MM.1S (cell line): ENCODE results near the gene TMC8.

Source experiments
- DNase-seq: peaks from one replicate; pipeline ENCODE4 v3.0.0-alpha.2; 2015
- H2AFZ ChIP-seq: fragments of 300-600 bp; sonication (generic); 2 replicates; pipeline ENCODE4 v1.6.0; 2016; ENCODE audit warnings: antibody characterized with exemption, low read length
- H3F3A ChIP-seq: fragments of 300-600 bp; sonication (generic); 2 replicates; pipeline ENCODE4 v1.6.1; 2016; ENCODE audit warnings: mild to moderate bottlenecking, antibody characterized with exemption, low read length, moderate library complexity, mixed read lengths; ENCODE audit not compliant: insufficient read depth
- H3K27ac ChIP-seq: fragments of 300-600 bp; sonication (generic); 2 replicates; pipeline ENCODE4 v1.5.1; 2016; ENCODE audit warnings: mild to moderate bottlenecking, low read length
- H3K27me3 ChIP-seq: fragments of 300-600 bp; sonication (generic); replicated peaks from 2 replicates; pipeline ENCODE4 v1.6.0; 2016; ENCODE audit warnings: low read length; ENCODE audit not compliant: insufficient read depth
- H3K36me3 ChIP-seq: fragments of 300-600 bp; sonication (generic); replicated peaks from 2 replicates; pipeline ENCODE4 v1.6.1; 2016; ENCODE audit warnings: mild to moderate bottlenecking, low read length, mixed read lengths; ENCODE audit not compliant: insufficient read depth
- H3K4me1 ChIP-seq: fragments of 300-600 bp; sonication (generic); 2 replicates; pipeline ENCODE4 v1.6.1; 2016; ENCODE audit warnings: low read length, mixed read lengths
- H3K4me2 ChIP-seq: fragments of 300-600 bp; sonication (generic); 2 replicates; pipeline ENCODE4 v1.6.0; 2016; ENCODE audit warnings: low read depth, low read length
- H3K4me3 ChIP-seq: fragments of 300-600 bp; sonication (generic); 2 replicates; pipeline ENCODE4 v1.5.1; 2016; ENCODE audit warnings: low read length, mixed read lengths
- H3K79me2 ChIP-seq: fragments of 300-600 bp; sonication (generic); 2 replicates; pipeline ENCODE4 v1.6.1; 2016; ENCODE audit warnings: mixed run types, low read length, mixed read lengths
- H3K9ac ChIP-seq: fragments of 300-600 bp; sonication (generic); 2 replicates; pipeline ENCODE4 v1.6.1; 2016; ENCODE audit warnings: low read length, mixed read lengths
- H3K9me2 ChIP-seq: fragments of 300-600 bp; sonication (generic); replicated peaks from 2 replicates; pipeline ENCODE4 v1.6.1; 2016; ENCODE audit warnings: mild to moderate bottlenecking, low read length, mixed read lengths; ENCODE audit not compliant: insufficient read depth
- H3K9me3 ChIP-seq: fragments of 300-600 bp; sonication (generic); replicated peaks from 2 replicates; pipeline ENCODE4 v1.6.1; 2016; ENCODE audit warnings: mild to moderate bottlenecking, low read length, mixed read lengths; ENCODE audit not compliant: insufficient read depth
- H4K20me1 ChIP-seq: fragments of 300-600 bp; sonication (generic); 2 replicates; pipeline ENCODE4 v1.6.1; 2016; ENCODE audit warnings: mild to moderate bottlenecking, low read length, moderate library complexity, mixed read lengths; ENCODE audit not compliant: insufficient read depth
- CTCF ChIP-seq: fragments of 300-600 bp; sonication (generic); IDR thresholded peaks from 2 replicates; pipeline ENCODE4 v1.5.1; 2016; ENCODE audit warnings: antibody characterized with exemption, low read length, mixed read lengths
- EZH2 ChIP-seq: fragments of 300-600 bp; sonication (generic); optimal IDR thresholded peaks from 2 replicates; pipeline ENCODE3; 2017; ENCODE audit warnings: low read depth, mild to moderate bottlenecking, antibody characterized with exemption, low read length, mixed read lengths
- EZH2phosphoT487 ChIP-seq: fragments of 300-600 bp; sonication (generic); IDR thresholded peaks from 2 replicates; pipeline ENCODE4 v1.6.1; 2018; ENCODE audit warnings: antibody characterized with exemption, low read length

Gene TMC8

GRCh38 chr17:78111016-78111726 is 19.4 kb upstream of the TMC8 start:
- Histone ChIP-seq H4K20me1 (no peaks in the 10 kb centered on the region), H3K27ac (no peak overlapping the region), H2AFZ (no peak overlapping the region)

GRCh38 chr17:78111727-78112517 is 18.6 kb upstream of the TMC8 start:
- Histone ChIP-seq H4K20me1 (no peaks in the 10 kb centered on the region), H3K4me2 (no peak overlapping the region), H3K79me2 (peaks cover 19% of the 10 kb centered on the region; the same call in 1 of the 2 replicates), H3K27ac (no peak overlapping the region), H3K4me3 (no peak overlapping the region), H3K4me1 (no peaks in the 10 kb centered on the region), H2AFZ (no peak overlapping the region), H3K9ac (no peak overlapping the region), H3K9me3 (no peaks in the 10 kb centered on the region), H3K36me3 (no peaks in the 10 kb centered on the region), H3F3A (peaks cover 14% of the 10 kb centered on the region), H3K27me3 (no peaks in the 10 kb centered on the region), H3K9me2 (no peaks in the 10 kb centered on the region)
- DNase-seq: no peak
- TF ChIP-seq EZH2 (no peak), EZH2phosphoT487 (no peak), CTCF (no peak)

More at GRCh38 chr17:78111016-78111726, 19.4 kb upstream of the TMC8 start:
- H3K27me3 ChIP-seq: no peaks in the 10 kb centered on the region
- no peak for TF ChIP-seq CTCF
- TF ChIP-seq EZH2: no peak
- TF ChIP-seq EZH2phosphoT487: no peak
- peaks cover 14% of the 10 kb centered on the region for H3F3A ChIP-seq
- H3K4me3 ChIP-seq: no peak overlapping the region
- DNase-seq: no peak
- no peak overlapping the region for H3K4me2 ChIP-seq
- no peaks in the 10 kb centered on the region for H3K9me3 ChIP-seq
- no peaks in the 10 kb centered on the region for H3K36me3 ChIP-seq
- H3K9ac ChIP-seq: no peak overlapping the region
- no peaks in the 10 kb centered on the region for H3K4me1 ChIP-seq
- H3K79me2 ChIP-seq: peaks cover 17% of the 10 kb centered on the region; the same call in 1 of the 2 replicates
- H3K9me2 ChIP-seq: no peaks in the 10 kb centered on the region

- peak; percentile 75 for DNase-seq
- H3K27ac ChIP-seq: no peak overlapping the region
- H3K4me3 ChIP-seq: no peak overlapping the region
- H4K20me1 ChIP-seq: no peaks in the 10 kb centered on the region
- H3K9me2 ChIP-seq: no peaks in the 10 kb centered on the region
- peaks cover 23% of the 10 kb centered on the region for H3K79me2 ChIP-seq
- no peaks in the 10 kb centered on the region for H3K4me1 ChIP-seq
- no peak overlapping the region for H3K4me2 ChIP-seq
- no peak for TF ChIP-seq EZH2
- TF ChIP-seq CTCF: peak; percentile 97
- peaks cover 14% of the 10 kb centered on the region for H3F3A ChIP-seq
- H2AFZ ChIP-seq: no peak overlapping the region
- no peaks in the 10 kb centered on the region for H3K27me3 ChIP-seq
- H3K36me3 ChIP-seq: no peaks in the 10 kb centered on the region
- no peaks in the 10 kb centered on the region for H3K9me3 ChIP-seq
- no peak overlapping the region for H3K9ac ChIP-seq
Observed at GRCh38 chr17:78112518-78113471, 17.8 kb upstream of the TMC8 start.
